Measurements from ENCODE around the gene CEP57.

Gene CEP57

DNA sequence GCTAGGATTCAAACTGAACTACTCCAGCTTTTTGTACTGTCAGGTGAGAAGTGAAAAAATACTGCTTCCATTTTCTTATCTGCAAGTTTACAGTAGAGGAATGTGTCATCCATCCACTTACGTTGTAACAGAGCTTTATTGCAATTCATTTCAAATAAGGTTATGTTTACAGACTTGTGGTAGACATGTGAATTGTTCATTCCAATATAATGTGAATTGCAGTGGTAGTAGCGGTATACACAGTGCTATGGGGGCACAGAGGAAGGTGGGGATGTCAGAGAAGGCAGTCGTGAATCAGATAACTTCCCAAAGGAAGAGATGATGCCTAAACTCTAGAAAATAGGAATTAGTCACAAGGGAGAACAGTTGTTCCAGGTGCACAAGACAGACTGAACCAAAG lies 42.5 kb downstream of the CEP57 start:
- H3K27ac ChIP-seq: no peak overlapping the region
- no peak overlapping the region for H3K4me3 ChIP-seq
- DNase-seq (ENCODE audit: low read depth, low spot score): no peak
- TF ChIP-seq FOXP2 (optimal IDR thresholded peaks at IDR 0.05; ENCODE audit: control extremely low read depth, extremely low read length, insufficient read depth) (no peak), POLR2AphosphoS5 (IDR thresholded peaks at IDR 0.05; ENCODE audit: borderline replicate concordance, low read depth, low read length) (no peak), EZH2 (IDR thresholded peaks at IDR 0.05) (no peak)
- peaks cover 66% of the 10 kb centered on the region for H3K36me3 ChIP-seq (ENCODE audit: insufficient read depth, low read length)
- H3K9ac ChIP-seq (ENCODE audit: insufficient read length): no peak overlapping the region
- no peaks in the 10 kb centered on the region for H3K9me3 ChIP-seq (ENCODE audit: low read depth, low read length)

DNA sequence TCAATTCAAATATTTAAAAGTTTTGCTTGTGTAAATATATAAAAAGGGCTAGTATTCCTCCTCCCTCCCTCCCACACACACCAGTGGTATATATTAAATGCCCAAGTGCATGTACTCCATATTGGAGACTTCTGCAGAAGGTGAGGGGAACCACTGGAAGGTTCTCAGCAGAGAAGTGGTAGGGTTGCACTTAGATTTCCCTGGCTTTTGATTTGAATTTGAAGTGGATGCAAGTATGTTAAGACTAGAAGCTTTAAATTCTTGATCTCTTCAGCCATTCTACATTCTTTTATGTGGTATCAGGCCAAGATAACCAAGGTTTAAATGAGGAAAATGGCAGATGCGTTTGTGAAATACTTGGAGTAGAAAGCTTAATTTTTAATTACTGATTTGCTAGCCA lies 43.1 kb downstream of the CEP57 start:
- TF ChIP-seq FOXP2 (optimal IDR thresholded peaks at IDR 0.05; ENCODE audit: control extremely low read depth, extremely low read length, insufficient read depth) (no peak), EZH2 (IDR thresholded peaks at IDR 0.05) (no peak), POLR2AphosphoS5 (IDR thresholded peaks at IDR 0.05; ENCODE audit: borderline replicate concordance, low read depth, low read length) (no peak)
- H3K9me3 ChIP-seq (ENCODE audit: low read depth, low read length): no peaks in the 10 kb centered on the region
- no peak overlapping the region for H3K4me3 ChIP-seq
- DNase-seq (ENCODE audit: low read depth, low spot score): no peak
- H3K36me3 ChIP-seq (ENCODE audit: insufficient read depth, low read length): peaks cover 65% of the 10 kb centered on the region
- no peak overlapping the region for H3K27ac ChIP-seq
- H3K9ac ChIP-seq (ENCODE audit: insufficient read length): no peak overlapping the region

DNA sequence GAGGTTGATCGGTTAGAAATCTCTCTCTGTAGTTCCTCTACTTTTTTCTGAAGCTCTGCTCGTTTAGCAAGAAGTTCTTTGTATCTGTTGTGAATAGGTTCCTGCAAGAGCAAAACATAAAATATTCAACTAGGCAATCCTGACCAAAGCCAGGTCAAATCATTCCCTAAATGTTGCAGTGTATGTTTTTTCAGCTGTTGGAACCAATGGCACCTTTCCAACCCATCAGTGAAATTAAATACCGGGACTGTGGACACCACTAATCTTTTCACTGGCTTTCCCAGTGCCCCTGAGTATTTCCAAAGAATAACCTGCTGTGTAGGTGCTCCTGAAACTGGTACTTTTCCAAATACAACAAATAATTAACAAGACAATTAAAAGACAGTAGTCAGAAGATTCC lies 45.1 kb downstream of the CEP57 start:
- H3K27ac ChIP-seq: no peak overlapping the region
- TF ChIP-seq EZH2 (IDR thresholded peaks at IDR 0.05): no peak
- no peak for TF ChIP-seq POLR2AphosphoS5 (IDR thresholded peaks at IDR 0.05; ENCODE audit: borderline replicate concordance, low read depth, low read length)
- TF ChIP-seq FOXP2 (optimal IDR thresholded peaks at IDR 0.05; ENCODE audit: control extremely low read depth, extremely low read length, insufficient read depth): no peak
- no peak overlapping the region for H3K4me3 ChIP-seq
- no peak for DNase-seq (ENCODE audit: low read depth, low spot score)
- peaks cover 66% of the 10 kb centered on the region for H3K36me3 ChIP-seq (ENCODE audit: insufficient read depth, low read length)
- no peaks in the 10 kb centered on the region for H3K9me3 ChIP-seq (ENCODE audit: low read depth, low read length)
- no peak overlapping the region for H3K9ac ChIP-seq (ENCODE audit: insufficient read length)

DNA sequence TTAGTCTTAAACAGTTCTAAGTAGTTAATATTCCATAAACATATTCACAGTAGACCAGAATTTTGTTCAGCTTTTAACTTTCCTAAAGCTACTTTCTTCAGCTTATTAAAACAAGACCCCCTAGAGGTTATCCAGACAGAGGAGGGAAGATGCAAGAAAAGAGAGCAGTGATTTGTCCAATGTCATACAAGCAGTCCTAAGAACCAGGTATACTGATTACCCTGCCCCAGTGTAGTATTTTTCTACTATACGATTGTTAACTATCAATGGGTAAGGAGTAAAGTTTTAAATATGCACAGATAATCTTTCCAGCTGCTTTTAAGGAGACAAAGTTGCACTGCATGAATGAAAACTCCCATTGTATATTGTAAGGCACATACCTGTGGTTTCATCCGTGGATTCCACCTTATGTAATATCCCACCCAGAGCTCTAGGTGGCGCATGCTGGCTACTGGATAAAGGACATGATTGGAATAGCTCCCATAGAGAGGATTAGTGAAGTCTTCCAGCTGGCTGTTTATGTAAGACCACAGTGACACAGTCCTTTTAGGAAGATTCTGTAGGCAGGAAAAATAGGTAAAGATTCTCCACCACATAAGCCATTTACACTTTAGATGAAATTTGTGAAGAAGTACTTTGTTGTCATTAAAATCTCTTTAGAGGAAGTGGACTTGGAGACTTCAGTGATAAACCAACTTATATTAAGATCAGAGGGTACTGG lies 45.6 kb downstream of the CEP57 start:
- no peak overlapping the region for H3K4me3 ChIP-seq
- no peaks in the 10 kb centered on the region for H3K9me3 ChIP-seq (ENCODE audit: low read depth, low read length)
- DNase-seq (ENCODE audit: low read depth, low spot score): peak; percentile 22
- H3K27ac ChIP-seq: no peak overlapping the region
- peaks cover 68% of the 10 kb centered on the region for H3K36me3 ChIP-seq (ENCODE audit: insufficient read depth, low read length)
- H3K9ac ChIP-seq (ENCODE audit: insufficient read length): no peak overlapping the region
- no peak for TF ChIP-seq POLR2AphosphoS5 (IDR thresholded peaks at IDR 0.05; ENCODE audit: borderline replicate concordance, low read depth, low read length)

DNA sequence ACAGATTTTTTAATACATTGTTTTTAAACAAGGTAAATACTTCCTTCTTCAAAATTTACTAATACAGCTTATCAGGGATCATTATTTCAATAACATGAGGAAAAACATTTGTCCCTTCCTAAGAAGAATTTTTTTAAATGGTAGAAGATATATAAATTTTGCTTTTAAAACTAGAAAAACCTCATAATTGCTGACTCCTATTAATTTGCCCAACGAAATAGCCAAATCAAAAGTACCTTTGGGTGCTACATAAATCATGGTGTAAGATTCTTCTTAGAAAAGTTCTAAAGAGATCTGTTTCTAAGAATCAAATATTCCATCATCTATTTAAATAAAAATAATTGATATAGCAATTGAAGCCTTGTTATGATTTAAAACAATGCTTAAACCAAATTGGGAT lies 54.9 kb downstream of the CEP57 start:
- no peak overlapping the region for H3K4me3 ChIP-seq
- H3K27ac ChIP-seq: no peak overlapping the region
- H3K9ac ChIP-seq (ENCODE audit: insufficient read length): no peak overlapping the region
- H3K9me3 ChIP-seq (ENCODE audit: low read depth, low read length): no peaks in the 10 kb centered on the region
- H3K36me3 ChIP-seq (ENCODE audit: insufficient read depth, low read length): peaks cover 36% of the 10 kb centered on the region
- no peak for DNase-seq (ENCODE audit: low read depth, low spot score)
- TF ChIP-seq POLR2AphosphoS5 (IDR thresholded peaks at IDR 0.05; ENCODE audit: borderline replicate concordance, low read depth, low read length) (no peak), EZH2 (IDR thresholded peaks at IDR 0.05) (no peak), FOXP2 (optimal IDR thresholded peaks at IDR 0.05; ENCODE audit: control extremely low read depth, extremely low read length, insufficient read depth) (no peak)

DNA sequence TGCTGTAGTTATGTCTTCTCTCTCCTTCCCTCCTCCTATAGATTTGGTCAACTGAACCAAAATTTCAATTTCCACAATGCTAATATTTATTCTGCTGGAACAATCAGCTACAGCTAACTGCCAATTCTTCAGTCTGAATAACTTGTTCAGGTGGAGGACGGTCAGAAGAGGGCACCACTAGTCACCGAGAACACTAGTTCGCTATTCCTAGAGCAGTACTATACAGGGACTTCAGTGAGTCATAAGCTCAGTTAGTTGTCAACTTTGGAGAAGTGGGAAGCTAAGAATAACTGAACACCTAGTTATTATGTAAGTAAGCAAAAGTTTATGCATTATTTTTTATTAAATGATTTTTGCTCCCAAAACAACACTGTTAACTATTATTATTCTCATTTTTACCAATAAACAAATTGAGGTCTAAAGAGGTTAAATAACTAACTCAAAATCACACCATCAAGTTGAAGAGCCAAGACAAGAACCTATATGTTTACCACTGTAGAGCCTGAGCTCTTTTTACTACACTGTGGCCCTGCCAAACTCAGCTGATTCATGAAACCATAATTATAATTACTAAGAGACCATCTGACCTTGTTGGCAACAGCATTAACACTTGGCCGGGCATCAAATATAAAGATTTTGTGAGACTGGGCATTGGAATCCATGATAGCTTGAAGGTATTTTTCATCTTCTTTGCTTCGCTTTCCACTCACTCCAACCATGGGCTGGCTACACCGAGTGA lies 59.0 kb downstream of the CEP57 start:
- no peak overlapping the region for H3K27ac ChIP-seq
- peak; percentile 3 for DNase-seq (ENCODE audit: low read depth, low spot score)

DNA sequence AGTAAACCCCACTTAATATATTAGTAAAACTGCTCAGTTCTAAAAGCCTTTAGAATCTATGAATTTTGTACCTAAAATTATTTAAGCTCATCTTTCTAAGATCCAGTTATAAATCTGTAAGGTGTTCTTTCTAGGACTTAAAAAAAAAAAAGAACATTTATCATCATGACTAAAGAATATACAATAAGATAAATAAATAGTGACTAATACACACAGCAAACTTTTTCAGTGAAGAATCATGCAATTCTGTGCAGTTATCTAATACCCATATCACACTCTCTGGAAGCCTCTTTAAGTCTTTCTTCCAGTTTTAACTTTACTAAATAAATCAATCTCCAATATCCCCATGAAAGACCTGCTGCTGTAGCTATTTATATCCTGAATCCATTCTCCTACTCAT lies 59.8 kb downstream of the CEP57 start:
- Histone ChIP-seq H3K9ac (ENCODE audit: insufficient read length) (no peak overlapping the region), H3K9me3 (ENCODE audit: low read depth, low read length) (no peaks in the 10 kb centered on the region), H3K4me3 (no peak overlapping the region), H3K27ac (no peak overlapping the region), H3K36me3 (ENCODE audit: insufficient read depth, low read length) (peaks cover 15% of the 10 kb centered on the region)
- TF ChIP-seq FOXP2 (optimal IDR thresholded peaks at IDR 0.05; ENCODE audit: control extremely low read depth, extremely low read length, insufficient read depth) (no peak), POLR2AphosphoS5 (IDR thresholded peaks at IDR 0.05; ENCODE audit: borderline replicate concordance, low read depth, low read length) (no peak), EZH2 (IDR thresholded peaks at IDR 0.05) (no peak)
- DNase-seq (ENCODE audit: low read depth, low spot score): no peak

More for the DNA sequence above, 59.0 kb downstream of the CEP57 start:
- H3K9ac ChIP-seq (ENCODE audit: insufficient read length): no peak overlapping the region
- no peak overlapping the region for H3K4me3 ChIP-seq
- H3K9me3 ChIP-seq (ENCODE audit: low read depth, low read length): no peaks in the 10 kb centered on the region
- TF ChIP-seq EZH2 (IDR thresholded peaks at IDR 0.05) (no peak), POLR2AphosphoS5 (IDR thresholded peaks at IDR 0.05; ENCODE audit: borderline replicate concordance, low read depth, low read length) (no peak), FOXP2 (optimal IDR thresholded peaks at IDR 0.05; ENCODE audit: control extremely low read depth, extremely low read length, insufficient read depth) (no peak)
- H3K36me3 ChIP-seq (ENCODE audit: insufficient read depth, low read length): peaks cover 19% of the 10 kb centered on the region

DNA sequence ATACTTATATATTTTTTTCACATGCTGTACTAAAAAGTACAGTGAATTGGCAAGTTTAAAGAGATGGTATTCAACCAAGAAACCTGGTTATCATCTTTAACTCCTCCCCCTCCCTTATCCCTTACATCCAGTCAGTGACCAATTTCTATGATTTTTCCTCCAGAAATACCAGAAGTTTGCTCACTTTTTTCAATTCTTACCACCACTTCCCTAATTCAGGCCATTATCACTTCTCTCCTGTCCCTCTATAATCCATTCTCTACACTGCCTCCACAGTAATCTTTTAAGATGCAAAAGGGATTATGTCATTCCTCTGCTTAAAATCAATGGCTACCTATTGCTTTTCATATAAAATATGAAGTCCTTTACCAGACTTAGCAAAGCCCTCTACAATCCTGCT lies 62.8 kb downstream of the CEP57 start:
- Histone ChIP-seq H3K9me3 (ENCODE audit: low read depth, low read length) (no peaks in the 10 kb centered on the region), H3K36me3 (ENCODE audit: insufficient read depth, low read length) (peaks cover 15% of the 10 kb centered on the region), H3K9ac (ENCODE audit: insufficient read length) (no peak overlapping the region), H3K27ac (no peak overlapping the region), H3K4me3 (no peak overlapping the region)
- no peak for DNase-seq (ENCODE audit: low read depth, low spot score)
- no peak for TF ChIP-seq POLR2AphosphoS5 (IDR thresholded peaks at IDR 0.05; ENCODE audit: borderline replicate concordance, low read depth, low read length)
- TF ChIP-seq FOXP2 (optimal IDR thresholded peaks at IDR 0.05; ENCODE audit: control extremely low read depth, extremely low read length, insufficient read depth): no peak
- TF ChIP-seq EZH2 (IDR thresholded peaks at IDR 0.05): no peak

All from SK-N-MC (cell line).